ENCODE data around the gene SEMG1.

The SEMG1 gene

GRCh38 chr20:45206725-45207124, at the start of gene SEMG1:
SEMG1 (plus strand) TSS chr20:45207033; CDS start chr20:45207054, 21 bp downstream.
- Mint-ChIP-seq H3K27me3 (peaks cover 80% of the 10 kb centered on the region), H3K4me3 (no peak within 1 kb of the TSS), H3K9me3 (peaks cover 8% of the 10 kb centered on the region), H3K36me3 (no peaks in the 10 kb centered on the region), H3K27ac (no peak within 1 kb of the TSS), H3K4me1 (no peaks in the 10 kb centered on the region)
- no peak for ATAC-seq

- H3K4me3 Mint-ChIP-seq: no peak overlapping the region
- H3K27me3 Mint-ChIP-seq: peaks cover 61% of the 10 kb centered on the region
- H3K36me3 Mint-ChIP-seq: peaks cover 16% of the 10 kb centered on the region
- no peak overlapping the region for H3K27ac Mint-ChIP-seq
- peaks cover 20% of the 10 kb centered on the region for H3K9me3 Mint-ChIP-seq
- H3K4me1 Mint-ChIP-seq: peaks cover 18% of the 10 kb centered on the region
- no peak for ATAC-seq
Measured at GRCh38 chr20:45157962-45158361, 48.9 kb upstream of the SEMG1 start.

- no peak overlapping the region for H3K27ac Mint-ChIP-seq
- ATAC-seq: no peak
- no peak overlapping the region for H3K4me3 Mint-ChIP-seq
- peaks cover 9% of the 10 kb centered on the region for H3K36me3 Mint-ChIP-seq
- no peaks in the 10 kb centered on the region for H3K4me1 Mint-ChIP-seq
- peaks cover 81% of the 10 kb centered on the region for H3K27me3 Mint-ChIP-seq
- peaks cover 22% of the 10 kb centered on the region for H3K9me3 Mint-ChIP-seq
Measured at GRCh38 chr20:45163083-45163803, 43.6 kb upstream of the SEMG1 start.

GRCh38 chr20:45164906-45165305, 41.9 kb upstream of the SEMG1 start:
- Mint-ChIP-seq H3K27ac (no peak overlapping the region), H3K4me3 (no peak overlapping the region), H3K9me3 (peaks cover 13% of the 10 kb centered on the region), H3K27me3 (peaks cover 68% of the 10 kb centered on the region), H3K36me3 (no peaks in the 10 kb centered on the region), H3K4me1 (no peaks in the 10 kb centered on the region)
- ATAC-seq: no peak

GRCh38 chr20:45173522-45173921, 33.3 kb upstream of the SEMG1 start:
- H3K27me3 Mint-ChIP-seq: peaks cover 14% of the 10 kb centered on the region
- ATAC-seq: no peak
- H3K36me3 Mint-ChIP-seq: no peaks in the 10 kb centered on the region

GRCh38 chr20:45174434-45175364, 32.1 kb upstream of the SEMG1 start, which contains the start of gene PI3:
PI3 (plus strand) TSS chr20:45174902; CDS start chr20:45174923, 21 bp downstream.
- Mint-ChIP-seq H3K9me3 (peaks cover 4% of the 10 kb centered on the region), H3K27me3 (peaks cover 18% of the 10 kb centered on the region), H3K36me3 (no peaks in the 10 kb centered on the region), H3K4me3 (no peak within 1 kb of the TSS), H3K4me1 (no peaks in the 10 kb centered on the region), H3K27ac (no peak within 1 kb of the TSS)
- ATAC-seq: no peak

More at GRCh38 chr20:45173522-45173921, 33.3 kb upstream of the SEMG1 start:
- Mint-ChIP-seq H3K9me3 (peaks cover 4% of the 10 kb centered on the region), H3K27ac (no peak overlapping the region), H3K4me3 (no peak overlapping the region), H3K4me1 (no peaks in the 10 kb centered on the region)

- no peaks in the 10 kb centered on the region for H3K4me1 Mint-ChIP-seq
- H3K27ac Mint-ChIP-seq: no peak overlapping the region
- peaks cover 22% of the 10 kb centered on the region for H3K27me3 Mint-ChIP-seq
- no peaks in the 10 kb centered on the region for H3K9me3 Mint-ChIP-seq
- no peaks in the 10 kb centered on the region for H3K36me3 Mint-ChIP-seq
- no peak overlapping the region for H3K4me3 Mint-ChIP-seq
- ATAC-seq: no peak
Measured at GRCh38 chr20:45176526-45177267, 30.1 kb upstream of the SEMG1 start.

GRCh38 chr20:45179166-45179565, 27.7 kb upstream of the SEMG1 start:
- no peak overlapping the region for H3K27ac Mint-ChIP-seq
- H3K27me3 Mint-ChIP-seq: peaks cover 13% of the 10 kb centered on the region
- no peaks in the 10 kb centered on the region for H3K4me1 Mint-ChIP-seq
- H3K4me3 Mint-ChIP-seq: no peak overlapping the region
- no peaks in the 10 kb centered on the region for H3K9me3 Mint-ChIP-seq
- no peaks in the 10 kb centered on the region for H3K36me3 Mint-ChIP-seq
- no peak for ATAC-seq

- Mint-ChIP-seq H3K36me3 (no peaks in the 10 kb centered on the region), H3K27ac (no peak overlapping the region), H3K4me3 (no peak overlapping the region), H3K9me3 (no peaks in the 10 kb centered on the region), H3K4me1 (no peaks in the 10 kb centered on the region), H3K27me3 (peaks cover 8% of the 10 kb centered on the region)
- no peak for ATAC-seq
Measured at GRCh38 chr20:45181639-45182038, 25.2 kb upstream of the SEMG1 start.

GRCh38 chr20:45183084-45183483, 23.7 kb upstream of the SEMG1 start:
- no peak overlapping the region for H3K27ac Mint-ChIP-seq

GRCh38 chr20:45187693-45188092, 19.1 kb upstream of the SEMG1 start:
- H3K9me3 Mint-ChIP-seq: no peaks in the 10 kb centered on the region
- ATAC-seq: peak; percentile 14
- peaks cover 7% of the 10 kb centered on the region for H3K27me3 Mint-ChIP-seq
- no peaks in the 10 kb centered on the region for H3K4me1 Mint-ChIP-seq
- no peak overlapping the region for H3K4me3 Mint-ChIP-seq
- H3K36me3 Mint-ChIP-seq: no peaks in the 10 kb centered on the region
- H3K27ac Mint-ChIP-seq: no peak overlapping the region

More at GRCh38 chr20:45183084-45183483, 23.7 kb upstream of the SEMG1 start:
- no peaks in the 10 kb centered on the region for H3K9me3 Mint-ChIP-seq
- no peak overlapping the region for H3K4me3 Mint-ChIP-seq
- ATAC-seq: no peak
- H3K27me3 Mint-ChIP-seq: peaks cover 8% of the 10 kb centered on the region
- no peaks in the 10 kb centered on the region for H3K4me1 Mint-ChIP-seq
- no peaks in the 10 kb centered on the region for H3K36me3 Mint-ChIP-seq

GRCh38 chr20:45189067-45189609, 17.7 kb upstream of the SEMG1 start:
- Mint-ChIP-seq H3K4me1 (no peaks in the 10 kb centered on the region), H3K4me3 (no peak overlapping the region), H3K9me3 (no peaks in the 10 kb centered on the region), H3K36me3 (no peaks in the 10 kb centered on the region), H3K27ac (no peak overlapping the region), H3K27me3 (peaks cover 14% of the 10 kb centered on the region)
- ATAC-seq: no peak

- no peak overlapping the region for H3K27ac Mint-ChIP-seq
- no peaks in the 10 kb centered on the region for H3K9me3 Mint-ChIP-seq
- H3K36me3 Mint-ChIP-seq: no peaks in the 10 kb centered on the region
- ATAC-seq: no peak
- H3K27me3 Mint-ChIP-seq: peaks cover 19% of the 10 kb centered on the region
- H3K4me1 Mint-ChIP-seq: no peaks in the 10 kb centered on the region
- no peak overlapping the region for H3K4me3 Mint-ChIP-seq
Measured at GRCh38 chr20:45189861-45190260, 17.0 kb upstream of the SEMG1 start.

GRCh38 chr20:45191926-45192325, 14.9 kb upstream of the SEMG1 start:
- H3K4me1 Mint-ChIP-seq: no peaks in the 10 kb centered on the region
- no peaks in the 10 kb centered on the region for H3K9me3 Mint-ChIP-seq
- ATAC-seq: no peak
- H3K4me3 Mint-ChIP-seq: no peak overlapping the region
- peaks cover 19% of the 10 kb centered on the region for H3K27me3 Mint-ChIP-seq
- no peaks in the 10 kb centered on the region for H3K36me3 Mint-ChIP-seq
- H3K27ac Mint-ChIP-seq: no peak overlapping the region

GRCh38 chr20:45193331-45193730, 13.5 kb upstream of the SEMG1 start:
- Mint-ChIP-seq H3K4me1 (no peaks in the 10 kb centered on the region), H3K9me3 (peaks cover 3% of the 10 kb centered on the region), H3K36me3 (no peaks in the 10 kb centered on the region), H3K27me3 (peaks cover 19% of the 10 kb centered on the region), H3K27ac (no peak overlapping the region), H3K4me3 (no peak overlapping the region)
- no peak for ATAC-seq
